Stomach (tissue), 9 donors: ENCODE measurements around the gene RXFP2. TPM values are rescaled to one million over a fixed set of nuclear protein-coding genes. Genes with fewer than 3 reads are reported as not detected.
A peak's percentile ranks its signal among the peaks of the same experiment; 100 is the strongest.

ENCODE experiments used
- DNase-seq, 2 donors: peaks; one replicate each; pipeline versions ENCODE4 v3.0.0 to v3.0.0-alpha.2; 2013 to 2019
- H3K27ac ChIP-seq, 5 donors: fragments of 200-600 bp in 4 of 5; sonication (generic) in 4 of 5; one replicate each; pipeline ENCODE4 v1.5.1; 2013 to 2019; ENCODE audit warnings: mild to moderate bottlenecking in 1 of 5, moderate library complexity in 1 of 5
- H3K27me3 ChIP-seq, 3 donors: fragments of 200-600 bp; sonication (generic); one replicate each; pipeline ENCODE4 v1.5.1; 2017 to 2019; ENCODE audit warnings: mixed run types in 1 of 3
- H3K36me3 ChIP-seq, 4 donors: fragments of 200-600 bp; sonication (generic); 1 replicate in 3 of 4; 2 replicates in 1 of 4; pipeline ENCODE4 v1.5.1; 2016 to 2019
- H3K4me1 ChIP-seq, 4 donors: fragments of 200-600 bp; sonication (generic); one replicate each; pipeline ENCODE4 v1.5.1; 2016 to 2019
- H3K4me3 ChIP-seq, 4 donors: fragments of 200-600 bp; sonication (generic) in 3 of 4; one replicate each; pipeline ENCODE4 v1.5.1; 2016 to 2019; ENCODE audit warnings: mild to moderate bottlenecking in 1 of 4
- H3K9me3 ChIP-seq, 4 donors: fragments of 200-600 bp; sonication (generic); one replicate each; pipeline ENCODE4 v1.5.1; 2016 to 2019
- EP300 ChIP-seq: sonication (generic); formaldehyde crosslinking; IDR thresholded peaks from one replicate; pipeline ENCODE4 v1.6.1; 2017; ENCODE audit warnings: antibody characterized with exemption
- POLR2A ChIP-seq, 4 donors: fragments of 450-650 bp; IDR thresholded peaks; one replicate each; pipeline ENCODE4 v1.6.1; 2016; ENCODE audit warnings: antibody characterized with exemption in 4 of 4, control low read depth in 2 of 4, mild to moderate bottlenecking in 1 of 4, moderate library complexity in 1 of 4
- POLR2AphosphoS5 ChIP-seq, 3 donors: sonication (generic); formaldehyde crosslinking; IDR thresholded peaks; one replicate each; pipeline ENCODE4 v1.6.1; 2016; ENCODE audit warnings: antibody characterized with exemption in 3 of 3
- WGBS, 5 donors: extraction: QIAGEN DNeasy Blood & Tissue Kit in 3 of 5; methylation state at CpG; one replicate each; pipeline versions ENCODE4 v1.1.5 to v1.1.7; 2013 to 2018; 5-methylcytosine and 5-hydroxymethylcytosine counted together
- intact Hi-C: fragments of 100-400 bp; cut with DNase I; formaldehyde crosslinking; loops from one replicate; pipeline ENCODE4 v1.15.1; 2023; ENCODE audit warnings: low total_unique reads
- polyA plus RNA-seq, 3 donors: library from polyadenylated mRNA; stranded (reverse); fragments of 200-250 nt; gene quantifications; one replicate each; pipeline ENCODE4 v1.2.3, GENCODE V29; 2013
- total RNA-seq, 5 donors: library from RNA; depleted of rRNA; stranded (reverse); fragments of >200 nt; gene quantifications; one replicate each; pipeline versions ENCODE4 v1.1.0 to v1.2.3, GENCODE V29; 2014 to 2016
- TF ChIP-seq, protein P1 (sequence below), 7 experiments: fragments of 450-650 bp in 4 of 7; fragments of 200-600 bp in 3 of 7; sonication (generic) in 3 of 7; IDR thresholded peaks; one replicate each; pipeline ENCODE4 v1.5.1; 2016 to 2019; ENCODE audit warnings: antibody characterized with exemption in 7 of 7, control low read depth in 2 of 7, mild to moderate bottlenecking in 1 of 7
- donor health status: healthy with polysubstance abuse.
- donor health status: Bipolar disorder and iron deficiency.
- donor health status: healthy.

Gene RXFP2
- total and polyA plus RNA-seq, 8 donors = not detected

DNA sequence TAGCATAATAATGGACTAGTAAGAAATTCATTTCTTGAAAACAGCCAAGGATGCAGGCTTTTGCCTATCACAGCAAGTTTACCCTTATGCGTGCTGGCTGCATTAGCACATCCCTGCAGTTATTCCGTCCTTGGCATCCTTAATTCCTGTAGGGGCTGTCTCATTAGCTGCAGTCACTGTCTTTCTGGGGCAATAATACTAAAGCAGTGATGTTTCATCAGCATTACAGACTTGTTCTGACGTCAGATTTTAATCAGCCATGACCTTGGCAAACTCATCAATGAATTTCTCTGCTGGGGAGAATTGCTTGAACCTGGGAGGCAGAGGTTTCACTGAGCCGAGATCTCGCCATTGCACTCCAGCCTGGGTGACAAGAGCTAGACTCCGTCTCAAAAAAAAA is 103.7 kb downstream of the RXFP2 start:
- Histone ChIP-seq H3K4me1 (peaks cover 0 to 19% (median 10%) of the 10 kb centered on the region in 4 donors), H3K9me3 (no peaks in the 10 kb centered on the region), H3K27ac (no peak overlapping the region), H3K36me3 (no peaks in the 10 kb centered on the region), H3K4me3 (no peak overlapping the region), H3K27me3 (peaks cover 0 to 4% (median 0%) of the 10 kb centered on the region in 3 donors)
- TF ChIP-seq, protein P1, sequence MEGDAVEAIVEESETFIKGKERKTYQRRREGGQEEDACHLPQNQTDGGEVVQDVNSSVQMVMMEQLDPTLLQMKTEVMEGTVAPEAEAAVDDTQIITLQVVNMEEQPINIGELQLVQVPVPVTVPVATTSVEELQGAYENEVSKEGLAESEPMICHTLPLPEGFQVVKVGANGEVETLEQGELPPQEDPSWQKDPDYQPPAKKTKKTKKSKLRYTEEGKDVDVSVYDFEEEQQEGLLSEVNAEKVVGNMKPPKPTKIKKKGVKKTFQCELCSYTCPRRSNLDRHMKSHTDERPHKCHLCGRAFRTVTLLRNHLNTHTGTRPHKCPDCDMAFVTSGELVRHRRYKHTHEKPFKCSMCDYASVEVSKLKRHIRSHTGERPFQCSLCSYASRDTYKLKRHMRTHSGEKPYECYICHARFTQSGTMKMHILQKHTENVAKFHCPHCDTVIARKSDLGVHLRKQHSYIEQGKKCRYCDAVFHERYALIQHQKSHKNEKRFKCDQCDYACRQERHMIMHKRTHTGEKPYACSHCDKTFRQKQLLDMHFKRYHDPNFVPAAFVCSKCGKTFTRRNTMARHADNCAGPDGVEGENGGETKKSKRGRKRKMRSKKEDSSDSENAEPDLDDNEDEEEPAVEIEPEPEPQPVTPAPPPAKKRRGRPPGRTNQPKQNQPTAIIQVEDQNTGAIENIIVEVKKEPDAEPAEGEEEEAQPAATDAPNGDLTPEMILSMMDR (IDR thresholded peaks at IDR 0.05) = no peak
- TF ChIP-seq EP300 (no peak), POLR2AphosphoS5 (IDR thresholded peaks at IDR 0.05) (no peak), POLR2A (IDR thresholded peaks at IDR 0.05) (no peak)
- intact Hi-C loops = no loop called here
- DNase-seq = no peak
- 76 to 92% (median 84%) methylated on average over 6 of the region's 6 CpGs for WGBS, 5 donors

DNA sequence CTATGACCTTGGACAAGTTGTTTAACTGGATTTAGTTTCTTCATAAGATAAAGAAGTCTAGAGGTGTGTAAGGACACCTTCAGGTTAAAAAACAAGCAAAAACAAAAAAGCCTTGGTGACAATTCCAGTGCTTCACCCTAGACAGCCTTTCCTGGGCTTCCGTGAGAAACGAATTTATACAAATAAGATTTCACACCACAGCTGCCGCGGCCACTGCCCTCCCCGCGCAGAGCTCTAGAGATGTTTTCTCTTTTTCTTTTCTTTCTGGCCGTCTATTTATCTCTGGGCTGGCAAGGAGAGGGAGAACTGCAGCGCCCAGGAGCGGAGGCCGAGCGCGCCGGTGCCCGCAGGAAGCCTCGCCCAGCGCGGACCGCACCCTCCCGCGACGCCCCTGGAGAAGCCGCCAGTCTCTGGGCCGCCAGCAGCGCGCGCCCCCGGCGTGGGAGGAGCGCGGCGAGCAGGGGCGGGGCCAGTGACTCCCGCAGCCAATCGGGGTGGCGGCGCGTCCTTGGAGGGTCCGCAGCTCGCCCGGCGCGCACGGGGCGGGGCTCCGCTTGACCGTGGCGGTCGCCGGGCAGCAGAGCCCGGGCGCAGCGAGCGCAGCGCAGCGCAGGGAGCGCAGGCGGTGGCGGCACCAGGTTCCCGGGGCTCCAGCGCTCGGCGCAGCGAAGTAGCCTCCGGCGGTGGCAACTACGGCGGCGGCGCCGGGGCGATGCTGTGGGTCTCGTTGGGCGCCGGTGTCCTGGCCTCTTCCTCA is 107.0 kb downstream of the RXFP2 start:
- H3K27ac ChIP-seq = peak overlapping the region; percentile 73 to 91 (median 83)
- WGBS, 5 donors = 0 to 1% (median 1%) methylated on average over 13 to 74 of the region's 74 CpGs
- intact Hi-C loops = no loop called here

DNA sequence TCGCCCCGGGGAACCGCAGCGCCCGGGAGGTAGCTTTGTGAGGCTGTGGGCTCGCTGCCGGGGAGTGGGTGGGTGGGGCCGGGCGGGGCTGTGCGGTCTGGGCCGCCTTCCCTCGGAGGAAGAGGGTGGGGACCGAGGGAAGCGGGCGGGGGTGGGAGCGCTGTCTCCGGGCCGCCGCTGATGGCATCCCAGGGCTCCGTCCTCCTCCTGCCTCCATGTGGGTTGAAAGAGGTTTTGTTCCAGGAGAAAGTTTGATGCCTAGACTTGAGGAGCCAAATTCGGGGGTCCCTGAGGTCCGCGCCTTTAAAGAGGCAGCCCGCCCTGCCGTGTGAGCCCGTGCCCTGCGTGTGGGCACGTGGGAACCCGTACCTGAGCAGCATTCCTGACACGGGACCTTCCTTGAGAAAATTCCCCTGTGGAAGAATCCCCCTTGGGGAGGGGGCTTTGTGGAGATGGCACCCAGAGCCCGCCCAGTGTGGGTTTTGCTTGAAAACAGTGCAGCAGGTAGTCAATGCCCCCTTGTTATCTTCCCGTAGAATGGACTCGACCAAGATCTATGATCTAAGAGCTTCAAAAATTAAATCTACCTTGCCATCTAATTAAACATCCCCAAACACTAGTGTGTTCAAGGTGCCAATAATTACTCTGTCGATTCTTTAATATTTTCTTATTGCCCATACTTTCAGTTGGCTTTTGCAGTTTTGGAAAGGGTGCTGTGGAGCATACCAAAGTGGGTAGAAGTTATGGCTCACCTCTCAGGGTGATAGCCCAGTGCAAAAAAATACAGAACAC is 107.8 kb downstream of the RXFP2 start:
- Histone ChIP-seq H3K36me3 (no peaks in the 10 kb centered on the region), H3K9me3 (no peaks in the 10 kb centered on the region), H3K4me3 (peak overlapping the region; percentile 69 to 86 (median 78)), H3K27ac (peak overlapping the region; percentile 73 to 91 (median 83)), H3K27me3 (peaks cover 0 to 4% (median 0%) of the 10 kb centered on the region in 3 donors), H3K4me1 (peaks cover 0 to 19% (median 12%) of the 10 kb centered on the region in 4 donors)
- TF ChIP-seq POLR2A (IDR thresholded peaks at IDR 0.05) = no peak
- TF ChIP-seq EP300 = no peak
- TF ChIP-seq, protein P1 (IDR thresholded peaks at IDR 0.05) = no peak
- no peak for TF ChIP-seq POLR2AphosphoS5 (IDR thresholded peaks at IDR 0.05)
- WGBS, 5 donors = 4 to 20% (median 7%) methylated on average over 7 to 34 of the region's 34 CpGs
- intact Hi-C loops = no loop called here
- DNase-seq = no peak

More for the DNA sequence above, 107.0 kb downstream of the RXFP2 start:
- TF ChIP-seq POLR2AphosphoS5 (IDR thresholded peaks at IDR 0.05) = peak; percentile 9 to 57 (median 42)
- no peak for TF ChIP-seq POLR2A (IDR thresholded peaks at IDR 0.05)
- no peaks in the 10 kb centered on the region for H3K9me3 ChIP-seq
- peaks cover 0 to 19% (median 12%) of the 10 kb centered on the region in 4 donors for H3K4me1 ChIP-seq
- H3K4me3 ChIP-seq = peak overlapping the region; percentile 69 to 86 (median 78)
- DNase-seq = peak; percentile 90 to 98
- H3K36me3 ChIP-seq = no peaks in the 10 kb centered on the region
- peaks cover 0 to 4% (median 0%) of the 10 kb centered on the region in 3 donors for H3K27me3 ChIP-seq

DNA sequence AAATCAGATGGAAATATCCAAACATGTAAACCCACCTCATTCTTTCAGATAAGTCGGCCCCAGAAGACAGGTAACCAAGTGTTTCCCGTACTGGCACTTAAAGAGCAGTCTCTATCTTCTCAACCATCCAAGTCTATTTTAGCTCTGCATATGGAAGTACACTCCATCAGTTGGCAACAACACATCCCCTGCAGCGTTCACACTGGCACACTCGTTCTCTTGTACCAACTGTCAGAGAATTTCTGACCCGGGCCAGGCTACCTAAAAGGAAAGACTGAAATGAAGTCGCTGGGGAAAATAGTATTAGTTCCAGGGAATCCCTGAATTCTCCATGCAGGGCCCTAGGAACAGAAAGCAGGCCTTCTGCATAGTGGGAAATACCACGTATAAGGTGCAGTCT is 109.3 kb downstream of the RXFP2 start:
- Histone ChIP-seq H3K27ac (no peak overlapping the region), H3K9me3 (no peaks in the 10 kb centered on the region), H3K4me3 (no peak overlapping the region), H3K4me1 (peaks cover 0 to 22% (median 13%) of the 10 kb centered on the region in 4 donors), H3K36me3 (no peaks in the 10 kb centered on the region), H3K27me3 (no peaks in the 10 kb centered on the region)
- DNase-seq = no peak
- WGBS, 5 donors = 80 to 90% (median 87%) methylated on average over 7 of the region's 7 CpGs
- intact Hi-C loops = no loop called here
- no peak for TF ChIP-seq POLR2A (IDR thresholded peaks at IDR 0.05)
- TF ChIP-seq, protein P1 (IDR thresholded peaks at IDR 0.05) = no peak
- no peak for TF ChIP-seq EP300
- no peak for TF ChIP-seq POLR2AphosphoS5 (IDR thresholded peaks at IDR 0.05)
